Measurements from ENCODE around the gene CDKN2A.

The CDKN2A gene

DNA sequence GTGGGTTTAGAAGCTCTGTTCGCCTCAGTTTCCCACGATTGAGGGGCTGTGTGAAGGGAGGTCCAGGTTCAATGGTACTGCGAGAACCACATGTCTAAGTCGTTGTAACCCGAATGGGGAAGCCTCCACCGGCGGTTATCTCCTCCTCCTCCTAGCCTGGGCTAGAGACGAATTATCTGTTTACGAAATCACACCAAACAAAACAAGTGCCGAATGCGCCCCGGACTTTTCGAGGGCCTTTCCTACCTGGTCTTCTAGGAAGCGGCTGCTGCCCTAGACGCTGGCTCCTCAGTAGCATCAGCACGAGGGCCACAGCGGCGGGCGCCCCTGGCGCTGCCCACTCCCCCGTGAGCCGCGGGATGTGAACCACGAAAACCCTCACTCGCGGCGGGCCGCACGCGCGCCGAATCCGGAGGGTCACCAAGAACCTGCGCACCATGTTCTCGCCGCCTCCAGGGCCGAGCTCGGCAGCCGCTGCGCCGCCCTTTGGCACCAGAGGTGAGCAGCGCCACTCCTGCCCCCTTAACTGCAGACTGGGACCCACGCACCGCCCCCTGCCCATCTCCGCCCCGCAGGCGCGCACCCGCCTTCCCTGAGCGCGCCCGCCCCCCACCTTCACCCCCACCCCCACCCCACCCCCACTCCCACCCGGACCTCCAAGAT lies at the start of gene CDKN2A:
TSS of gene CDKN2A (minus strand) at position 500 of the 663 bp plus-strand sequence.
- DNase-seq (ENCODE audit: low spot score) = no peak

DNA sequence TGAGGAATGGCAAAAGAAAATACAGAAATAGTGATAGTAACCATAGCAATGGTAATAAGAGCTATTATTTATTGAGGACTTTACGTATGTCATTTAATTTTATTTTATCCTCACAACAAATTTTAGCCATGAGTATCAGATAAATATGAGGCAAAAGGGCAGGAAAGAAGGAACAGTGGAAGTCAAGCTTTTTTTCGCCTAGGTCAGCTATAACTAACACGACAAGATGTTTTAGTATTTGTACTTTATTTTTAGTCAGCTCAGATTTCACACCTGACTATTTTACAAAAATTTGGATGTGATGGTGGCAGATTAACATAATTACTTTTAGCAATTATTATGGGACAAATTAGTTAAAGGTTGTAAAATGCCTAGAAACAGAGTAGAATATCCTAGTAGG lies 49.7 kb upstream of the CDKN2A start:
- DNase-seq (ENCODE audit: low spot score) = no peak

- no peak for DNase-seq (ENCODE audit: low spot score)
Observed at GRCh38 chr9:22041775-22042174, 47.6 kb upstream of the CDKN2A start.

- DNase-seq (ENCODE audit: low spot score) = no peak
Observed at GRCh38 chr9:22041344-22041743, 47.2 kb upstream of the CDKN2A start.

- DNase-seq (ENCODE audit: low spot score) = peak; percentile 23
Observed at GRCh38 chr9:22040760-22041159, 46.6 kb upstream of the CDKN2A start.

DNA sequence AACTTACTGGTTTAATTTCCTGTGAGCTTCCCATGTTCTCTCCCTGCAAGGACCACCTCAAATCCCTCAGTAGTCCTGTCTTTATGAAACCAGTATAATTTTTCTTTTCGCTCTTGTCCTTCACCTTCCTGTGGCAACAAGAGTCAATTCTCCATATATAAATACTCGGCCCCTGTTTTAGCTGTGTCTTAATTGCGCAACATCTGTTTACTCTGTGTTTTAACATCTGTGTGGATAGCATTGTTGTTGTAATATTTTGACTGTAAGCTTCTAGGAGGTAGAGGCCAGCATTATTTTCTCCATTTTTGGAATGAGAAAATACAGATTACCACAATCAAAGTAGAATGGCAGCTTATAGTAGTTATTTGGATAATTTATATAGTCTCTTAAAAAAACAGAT lies 45.1 kb upstream of the CDKN2A start:
- DNase-seq (ENCODE audit: low spot score) = no peak

DNA sequence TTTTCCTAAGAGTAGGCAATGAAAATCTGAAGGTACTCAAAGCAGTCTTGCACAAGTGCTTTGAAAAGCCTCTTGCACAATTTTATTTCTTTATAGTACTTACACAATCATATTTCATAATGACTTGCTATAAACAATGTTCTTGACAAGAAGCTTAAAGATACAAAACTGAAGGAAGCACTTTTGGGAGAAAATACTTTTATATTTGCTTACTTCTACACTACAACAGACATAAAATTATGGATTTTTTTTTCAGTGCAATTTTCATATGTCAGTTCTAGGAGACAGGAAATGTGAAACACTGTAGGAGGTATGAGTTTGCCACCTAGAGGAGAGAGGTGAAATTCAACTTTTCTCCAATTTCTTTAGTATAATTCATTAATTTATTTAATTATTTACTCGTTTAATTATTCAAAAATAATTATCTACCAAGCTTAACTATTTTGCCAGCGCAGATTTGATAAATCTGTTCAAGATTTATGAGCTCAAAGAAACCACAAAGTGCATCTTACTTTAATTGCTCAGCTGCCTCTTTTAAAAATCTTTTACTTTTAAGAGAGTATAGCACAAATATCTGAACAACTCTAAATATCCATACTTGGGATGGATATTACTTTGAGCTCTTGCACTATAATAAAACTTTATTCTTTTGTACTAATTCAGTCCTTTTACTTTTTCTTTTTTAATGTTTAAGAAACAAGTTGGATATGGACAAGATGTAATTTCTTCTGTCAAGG lies 43.9 kb upstream of the CDKN2A start:
- DNase-seq (ENCODE audit: low spot score) = no peak

DNA sequence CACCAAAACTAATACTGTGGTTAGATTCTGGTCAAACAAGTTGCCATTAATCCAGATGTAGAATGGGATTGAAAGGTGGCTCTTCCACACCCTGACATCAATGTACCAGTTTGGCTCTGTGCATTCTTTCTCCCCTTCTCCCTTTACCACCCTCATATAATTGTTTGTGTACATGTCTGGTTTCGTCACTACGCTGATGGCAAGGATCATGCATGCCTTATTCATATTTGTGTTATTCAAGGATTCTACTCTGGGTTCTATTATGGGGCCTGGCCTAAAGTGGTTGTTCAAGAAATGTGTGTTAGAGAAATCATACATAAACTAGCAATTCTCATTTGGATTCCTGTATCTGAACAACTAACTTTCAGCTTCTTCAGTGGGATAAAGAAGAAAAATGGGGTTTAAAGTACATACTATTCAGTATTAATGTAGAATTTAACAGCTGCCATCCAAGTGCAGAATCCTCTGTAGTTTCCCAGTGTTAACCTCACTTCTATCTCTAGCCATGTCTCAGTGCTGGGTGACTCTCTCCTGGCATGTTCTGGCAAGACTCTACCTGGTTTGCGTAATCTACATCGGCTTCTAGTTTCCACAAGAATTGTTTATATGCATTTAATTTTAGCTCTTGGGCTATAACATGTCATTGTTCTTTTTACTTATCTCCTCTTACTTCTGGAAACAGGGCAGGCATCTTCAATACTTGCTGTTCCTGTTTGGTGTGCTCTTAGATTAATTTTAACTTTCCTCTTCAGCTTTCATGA lies 42.9 kb upstream of the CDKN2A start:
- DNase-seq (ENCODE audit: low spot score) = no peak

DNA sequence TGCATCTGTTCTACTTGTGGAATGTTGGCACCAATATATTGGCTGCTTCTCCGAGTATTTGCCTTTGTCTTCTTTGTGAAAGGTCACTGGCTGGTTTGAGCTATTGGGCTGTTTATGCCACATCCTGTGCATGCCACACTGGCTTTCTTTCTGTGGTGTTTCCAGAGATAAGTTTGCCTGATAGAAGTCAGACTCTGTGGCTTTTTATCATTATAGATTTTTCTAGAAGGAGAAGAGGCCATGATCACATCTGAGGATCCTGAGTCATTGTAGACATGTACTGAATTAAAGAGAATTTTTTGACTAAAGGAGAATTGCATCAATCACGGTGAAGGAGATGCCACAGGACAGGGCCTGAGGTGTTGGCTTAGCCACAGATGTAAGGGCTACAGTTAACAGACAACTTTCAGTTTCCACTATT lies 41.4 kb upstream of the CDKN2A start:
- DNase-seq (ENCODE audit: low spot score) = no peak

GRCh38 chr9:22033012-22033630 lies 38.9 kb upstream of the CDKN2A start:
- no peak for DNase-seq (ENCODE audit: low spot score)

- DNase-seq (ENCODE audit: low spot score) = no peak
Observed at GRCh38 chr9:22031655-22032411, 37.6 kb upstream of the CDKN2A start.

DNA sequence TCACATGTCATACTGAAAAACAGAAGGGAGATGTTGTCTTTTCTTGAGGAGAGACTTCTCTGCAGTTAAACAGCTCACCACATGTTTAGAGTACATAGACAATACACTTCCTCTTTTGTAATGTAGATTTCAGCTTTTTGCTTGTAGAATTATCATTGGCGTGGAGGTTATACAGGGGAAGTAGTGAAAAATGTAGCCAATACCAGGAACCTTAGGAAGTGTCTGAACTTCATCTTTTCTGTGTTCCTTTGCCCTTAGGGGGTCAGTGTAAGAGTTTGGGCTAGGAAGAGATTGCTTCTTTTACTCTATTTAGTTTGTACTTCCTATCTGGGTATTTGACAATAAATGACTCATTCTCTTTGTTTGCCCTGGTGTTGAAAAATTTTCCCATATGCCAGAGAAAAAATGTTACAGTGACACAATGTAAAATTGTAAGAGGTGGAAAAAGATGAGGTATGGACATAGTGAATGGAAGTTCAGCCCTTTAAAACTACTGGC lies 36.0 kb upstream of the CDKN2A start:
- no peak for DNase-seq (ENCODE audit: low spot score)

GRCh38 chr9:22029231-22029630 lies 35.0 kb upstream of the CDKN2A start:
- no peak for DNase-seq (ENCODE audit: low spot score)

GRCh38 chr9:22028394-22028793 lies 34.2 kb upstream of the CDKN2A start:
- DNase-seq (ENCODE audit: low spot score) = no peak

DNA sequence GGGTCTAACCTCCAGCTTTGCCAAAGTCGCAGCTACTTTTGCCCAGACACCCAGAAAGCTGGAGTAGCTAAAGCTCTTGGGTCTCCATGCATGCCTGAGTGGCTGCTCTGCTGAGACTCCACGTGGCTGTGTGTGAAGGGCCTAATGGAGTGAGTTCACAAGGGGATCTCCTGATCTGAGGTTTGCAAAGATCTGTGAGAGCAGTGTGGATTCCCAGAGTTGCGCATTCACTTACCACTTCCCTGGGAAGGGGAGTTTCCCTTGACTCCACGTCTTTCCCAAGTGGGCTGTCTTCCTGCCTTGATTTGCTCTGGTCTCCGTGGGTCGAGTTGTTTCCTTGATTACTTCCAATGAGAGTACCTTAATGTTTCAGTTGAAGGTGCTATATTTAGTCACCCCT lies 32.5 kb upstream of the CDKN2A start:
- no peak for DNase-seq (ENCODE audit: low spot score)

GRCh38 chr9:22022396-22022795 lies 28.2 kb upstream of the CDKN2A start:
- no peak for DNase-seq (ENCODE audit: low spot score)

DNA sequence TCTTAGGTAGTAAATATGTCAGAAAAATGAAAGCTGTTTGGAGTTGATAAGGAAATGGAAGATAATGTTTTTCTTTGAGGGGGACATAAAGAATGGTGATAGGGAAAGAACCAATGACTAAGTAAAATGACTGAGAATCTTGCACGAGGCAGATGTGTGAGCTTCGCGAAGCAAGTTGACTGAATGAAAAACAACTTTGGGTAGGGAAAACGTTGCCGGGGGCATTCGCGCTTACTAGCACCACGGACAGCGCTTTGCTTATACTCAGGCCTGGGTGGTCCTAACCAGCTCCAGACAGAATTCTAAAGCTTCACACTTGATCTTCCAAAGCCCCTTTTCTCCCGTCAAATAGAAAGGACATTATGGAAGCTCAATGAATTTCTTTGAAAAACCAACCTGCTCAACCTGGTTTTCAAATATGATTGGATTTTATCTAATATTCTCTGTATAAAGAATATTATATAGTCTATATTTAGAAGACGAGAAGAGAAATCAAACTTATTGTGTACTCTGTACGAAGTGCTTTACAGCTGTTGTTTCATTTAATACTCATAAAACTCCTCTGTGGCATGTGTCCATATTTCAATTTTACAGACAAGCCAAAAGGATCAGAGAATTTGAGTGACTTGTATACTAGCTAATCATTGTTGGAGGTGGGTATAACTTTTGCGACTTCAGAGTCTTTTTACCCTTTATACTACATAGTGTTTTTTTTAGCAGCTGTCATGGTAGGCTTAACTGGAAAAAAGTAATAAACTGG lies 16.9 kb upstream of the CDKN2A start:
- DNase-seq (ENCODE audit: low spot score) = no peak

DNA sequence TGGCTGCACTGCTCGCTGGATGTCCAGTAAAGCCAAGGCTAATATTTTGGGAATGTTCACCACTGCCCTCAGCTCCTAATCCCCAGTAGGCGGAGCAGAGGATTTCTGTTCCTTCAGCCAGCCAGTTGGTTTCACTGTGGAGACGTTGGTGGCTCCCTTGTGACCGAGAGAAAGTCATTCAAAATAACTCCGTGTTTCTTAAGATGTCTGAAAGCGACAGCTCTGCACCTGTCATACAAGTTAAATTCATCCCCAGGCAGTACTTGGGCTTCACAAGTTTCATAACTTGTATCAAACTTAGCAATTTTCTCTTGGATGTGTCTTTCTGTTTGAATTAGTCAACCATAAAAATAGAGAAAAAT lies 15.3 kb upstream of the CDKN2A start:
- DNase-seq (ENCODE audit: low spot score) = no peak

DNA sequence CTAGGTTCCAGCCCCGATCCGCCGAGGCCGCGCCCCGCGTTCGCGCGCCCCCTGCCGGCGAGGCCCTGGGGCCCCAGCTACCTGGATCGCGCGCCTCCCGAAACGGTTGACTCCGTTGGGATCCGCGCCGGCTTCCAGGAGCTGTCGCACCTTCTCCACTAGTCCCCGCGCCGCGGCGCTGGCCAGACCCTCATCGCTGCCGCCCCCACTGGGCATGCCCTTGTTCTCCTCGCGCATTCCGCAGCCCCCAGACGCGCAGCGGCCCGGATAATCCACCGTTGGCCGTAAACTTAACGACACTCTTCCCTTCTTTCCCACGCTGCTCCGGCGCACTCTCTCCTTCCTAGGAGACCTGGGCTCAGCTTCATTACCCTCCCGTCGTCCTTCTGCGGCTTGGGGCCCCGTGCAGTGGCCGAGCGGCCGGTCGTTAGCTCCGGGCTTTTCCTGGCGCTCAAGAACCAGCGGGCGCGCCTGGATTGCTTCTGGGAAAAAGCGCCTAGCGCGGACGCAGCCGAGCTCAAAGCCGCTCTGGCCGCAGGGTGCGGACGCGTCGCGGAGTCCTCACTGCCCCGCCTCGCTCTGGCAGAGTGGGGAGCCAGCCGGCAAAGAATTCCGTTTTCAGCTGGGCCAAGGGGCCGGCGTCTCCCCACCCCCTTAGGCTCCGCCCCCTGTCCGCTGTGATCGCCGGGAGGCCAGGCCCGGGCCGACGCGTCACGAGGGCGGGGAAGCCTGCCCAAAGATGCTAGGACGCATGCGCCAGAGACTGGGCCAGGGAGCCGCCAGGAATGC lies 14.7 kb upstream of the CDKN2A start, which contains the start of gene CDKN2B:
TSS of gene CDKN2B (minus strand) at position 589 of the 789 bp plus-strand sequence. CDS start at position 237, 352 bp downstream.
- peak; percentile 99 for DNase-seq (ENCODE audit: low spot score)

DNA sequence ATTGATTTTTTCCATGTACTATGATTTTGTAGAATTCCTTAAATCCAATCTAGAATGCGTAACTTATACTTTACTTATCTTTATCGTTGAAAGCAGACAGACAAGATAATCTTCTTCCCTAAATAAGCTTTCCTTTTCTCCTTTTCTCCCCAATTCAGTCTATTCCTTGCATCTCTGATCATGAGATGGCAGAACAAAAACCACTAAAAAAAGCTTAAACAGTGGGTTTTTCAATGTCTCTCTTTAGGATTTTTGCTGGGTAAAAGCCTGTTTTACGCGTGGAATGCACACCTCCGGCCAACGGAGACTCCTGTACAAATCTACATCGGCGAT lies 14.2 kb upstream of the CDKN2A start:
- DNase-seq (ENCODE audit: low spot score) = no peak

Data from AG08396 (cell line).